NT2/D1 (cell line): ENCODE results near the gene OR5H2.

Experiments used
- SUZ12 ChIP-seq: IDR thresholded peaks from 2 replicates; pipeline ENCODE4 v1.6.1; 2011; ENCODE audit not compliant: insufficient read length, insufficient read depth; ENCODE audit errors: extremely low read depth
- ZNF274 ChIP-seq: IDR thresholded peaks from 2 replicates; pipeline ENCODE4 v1.6.1; 2011; ENCODE audit warnings: mild to moderate bottlenecking, low read depth, low read length

GRCh38 chr3:98259707-98260106 is 22.6 kb upstream of the OR5H2 start:
- TF ChIP-seq ZNF274 (no peak), SUZ12 (no peak)
